VCaP (cell line): Measurements from ENCODE around the gene HNRNPAB.
"Not testable (repeated sequence)": the region's sequence is repeated elsewhere in the genome, so short reads cannot be mapped to it uniquely, and the experiment has no call there.

Source experiments
- H3K27ac ChIP-seq: fragments of 450-650 bp; 2 replicates; pipeline ENCODE4 v1.5.1; 2017
- CTCF ChIP-seq: fragments of 450-650 bp; conservative IDR thresholded peaks from 2 replicates; pipeline ENCODE4 v1.5.1; 2017; ENCODE audit warnings: mild to moderate bottlenecking, moderate library complexity

HNRNPAB gene

GRCh38 chr5:178196986-178197385 lies 7.3 kb upstream of the HNRNPAB start:
- H3K27ac ChIP-seq, result no peak overlapping the region
- TF ChIP-seq CTCF, result peak; percentile 74

- not testable (repeated sequence) for H3K27ac ChIP-seq
Observed at GRCh38 chr5:178198151-178198550, 6.2 kb upstream of the HNRNPAB start.

- H3K27ac ChIP-seq, result no peak overlapping the region
- TF ChIP-seq CTCF, result no peak
Observed at GRCh38 chr5:178198706-178199105, 5.6 kb upstream of the HNRNPAB start.

GRCh38 chr5:178199581-178200434 lies 4.5 kb upstream of the HNRNPAB start:
- TF ChIP-seq CTCF, result no peak
- H3K27ac ChIP-seq, result no peak overlapping the region

GRCh38 chr5:178201221-178201926 lies 3.0 kb upstream of the HNRNPAB start:
- TF ChIP-seq CTCF, result no peak
- no peak overlapping the region for H3K27ac ChIP-seq

- no peak overlapping the region for H3K27ac ChIP-seq
Observed at GRCh38 chr5:178201927-178202235, 2.5 kb upstream of the HNRNPAB start.

GRCh38 chr5:178202541-178202940 lies 1.8 kb upstream of the HNRNPAB start:
- no peak overlapping the region for H3K27ac ChIP-seq
- no peak for TF ChIP-seq CTCF

More at GRCh38 chr5:178201927-178202235, 2.5 kb upstream of the HNRNPAB start:
- TF ChIP-seq CTCF, result no peak

GRCh38 chr5:178203670-178204181 lies 607 bp upstream of the HNRNPAB start:
- no peak for TF ChIP-seq CTCF

More at GRCh38 chr5:178203670-178204181, 607 bp upstream of the HNRNPAB start:
- peak overlapping the region; percentile 88 for H3K27ac ChIP-seq
